ENCODE results near the gene PPFIBP1. TPM values are rescaled to one million over a fixed set of nuclear protein-coding genes. Genes with fewer than 3 reads are reported as not detected.
"Not testable (repeated sequence)": the region's sequence is repeated elsewhere in the genome, so short reads cannot be mapped to it uniquely, and the experiment has no call there.

The PPFIBP1 gene
- polyA plus RNA-seq, 3 donors, result 12.1 to 35.0 (median 19.6) TPM

- WGBS, 3 donors, result 76 to 86% (median 80%) methylated on average over 2 of the region's 2 CpGs
- not testable (repeated sequence) for H3K27ac ChIP-seq (ENCODE audit: low read depth, low read length)
Observed at GRCh38 chr12:27630219-27630618, 106.2 kb downstream of the PPFIBP1 start.

- no peak overlapping the region for H3K27ac ChIP-seq (ENCODE audit: low read depth, low read length)
- 83 to 93% (median 91%) methylated on average over 5 of the region's 5 CpGs for WGBS, 3 donors
Observed at GRCh38 chr12:27631365-27631764, 107.4 kb downstream of the PPFIBP1 start.

GRCh38 chr12:27631813-27632491, 107.9 kb downstream of the PPFIBP1 start:
- no peak overlapping the region for H3K27ac ChIP-seq (ENCODE audit: low read depth, low read length)
- WGBS, 3 donors, result 16 to 67% (median 64%) methylated on average over 2 of the region's 2 CpGs

GRCh38 chr12:27635349-27635972, 111.5 kb downstream of the PPFIBP1 start:
- H3K27ac ChIP-seq (ENCODE audit: low read depth, low read length), result no peak overlapping the region
- WGBS, 3 donors, result 54 to 60% (median 56%) methylated on average over 7 of the region's 7 CpGs

GRCh38 chr12:27636569-27636968, 112.6 kb downstream of the PPFIBP1 start:
- WGBS, 3 donors, result 96 to 98% (median 96%) methylated on average over 4 of the region's 4 CpGs
- H3K27ac ChIP-seq (ENCODE audit: low read depth, low read length), result not testable (repeated sequence)

GRCh38 chr12:27637524-27637923, 113.5 kb downstream of the PPFIBP1 start:
- 88 to 93% (median 91%) methylated on average over 1 of the region's 1 CpG for WGBS, 3 donors
- H3K27ac ChIP-seq (ENCODE audit: low read depth, low read length), result no peak overlapping the region

GRCh38 chr12:27639265-27639664, 115.3 kb downstream of the PPFIBP1 start:
- no peak overlapping the region for H3K27ac ChIP-seq (ENCODE audit: low read depth, low read length)
- WGBS, 3 donors, result 49 to 95% (median 77%) methylated on average over 3 of the region's 3 CpGs

- 89 to 93% (median 89%) methylated on average over 7 of the region's 7 CpGs for WGBS, 3 donors
- not testable (repeated sequence) for H3K27ac ChIP-seq (ENCODE audit: low read depth, low read length)
Observed at GRCh38 chr12:27640566-27641200, 116.7 kb downstream of the PPFIBP1 start.

GRCh38 chr12:27642361-27642760, 118.4 kb downstream of the PPFIBP1 start:
- H3K27ac ChIP-seq (ENCODE audit: low read depth, low read length), result not testable (repeated sequence)
- WGBS, 3 donors, result 96 to 97% (median 96%) methylated on average over 4 of the region's 4 CpGs

- not testable (repeated sequence) for H3K27ac ChIP-seq (ENCODE audit: low read depth, low read length)
- WGBS, 3 donors, result 96 to 97% (median 97%) methylated on average over 5 of the region's 7 CpGs
Observed at GRCh38 chr12:27642892-27643291, 118.9 kb downstream of the PPFIBP1 start.

- WGBS, 3 donors, result 71 to 78% (median 75%) methylated on average over 4 of the region's 4 CpGs
- H3K27ac ChIP-seq (ENCODE audit: low read depth, low read length), result no peak overlapping the region
Observed at GRCh38 chr12:27644158-27644845, 120.3 kb downstream of the PPFIBP1 start.

- 81 to 93% (median 86%) methylated on average over 3 of the region's 3 CpGs for WGBS, 3 donors
- no peak overlapping the region for H3K27ac ChIP-seq (ENCODE audit: low read depth, low read length)
Observed at GRCh38 chr12:27645671-27646070, 121.7 kb downstream of the PPFIBP1 start.

GRCh38 chr12:27646149-27646548, 122.1 kb downstream of the PPFIBP1 start:
- no peak overlapping the region for H3K27ac ChIP-seq (ENCODE audit: low read depth, low read length)
- WGBS, 3 donors, result 79 to 91% (median 79%) methylated on average over 1 to 2 of the region's 2 CpGs

- no peak overlapping the region for H3K27ac ChIP-seq (ENCODE audit: low read depth, low read length)
- WGBS, 3 donors, result 89 to 96% (median 93%) methylated on average over 1 of the region's 1 CpG
Observed at GRCh38 chr12:27650011-27650410, 126.0 kb downstream of the PPFIBP1 start.

GRCh38 chr12:27651201-27651600, 127.2 kb downstream of the PPFIBP1 start:
- H3K27ac ChIP-seq (ENCODE audit: low read depth, low read length), result no peak overlapping the region
- 93 to 98% (median 94%) methylated on average over 1 of the region's 1 CpG for WGBS, 3 donors

GRCh38 chr12:27652174-27652763, 128.3 kb downstream of the PPFIBP1 start:
- 39 to 47% (median 46%) methylated on average over 1 of the region's 1 CpG for WGBS, 3 donors

GRCh38 chr12:27653661-27654060, 129.7 kb downstream of the PPFIBP1 start:
- no peak overlapping the region for H3K27ac ChIP-seq (ENCODE audit: low read depth, low read length)

More at GRCh38 chr12:27652174-27652763, 128.3 kb downstream of the PPFIBP1 start:
- no peak overlapping the region for H3K27ac ChIP-seq (ENCODE audit: low read depth, low read length)

GRCh38 chr12:27655476-27655875, 131.5 kb downstream of the PPFIBP1 start:
- H3K27ac ChIP-seq (ENCODE audit: low read depth, low read length), result not testable (repeated sequence)
- 75 to 80% (median 76%) methylated on average over 3 of the region's 3 CpGs for WGBS, 3 donors

- 82 to 95% (median 94%) methylated on average over 4 of the region's 4 CpGs for WGBS, 3 donors
Observed at GRCh38 chr12:27657296-27657695, 133.3 kb downstream of the PPFIBP1 start.

More at GRCh38 chr12:27657296-27657695, 133.3 kb downstream of the PPFIBP1 start:
- no peak overlapping the region for H3K27ac ChIP-seq (ENCODE audit: low read depth, low read length)

All from adipose tissue (tissue), 3 donors.